Measurements from ENCODE around the gene OIP5.

OIP5 gene

GRCh38 chr15:41347236-41347635, 14.8 kb upstream of the OIP5 start:
- intact Hi-C loops (cut with DNase I; ENCODE audit: low total_unique reads): no loop called here
- Histone ChIP-seq H3K4me1 (no peaks in the 10 kb centered on the region), H3K9me3 (no peaks in the 10 kb centered on the region), H3K27ac (no peak overlapping the region), H3K27me3 (no peaks in the 10 kb centered on the region), H3K4me3 (no peak overlapping the region), H3K36me3 (no peaks in the 10 kb centered on the region)
- no peak for DNase-seq
- TF ChIP-seq, protein P1, sequence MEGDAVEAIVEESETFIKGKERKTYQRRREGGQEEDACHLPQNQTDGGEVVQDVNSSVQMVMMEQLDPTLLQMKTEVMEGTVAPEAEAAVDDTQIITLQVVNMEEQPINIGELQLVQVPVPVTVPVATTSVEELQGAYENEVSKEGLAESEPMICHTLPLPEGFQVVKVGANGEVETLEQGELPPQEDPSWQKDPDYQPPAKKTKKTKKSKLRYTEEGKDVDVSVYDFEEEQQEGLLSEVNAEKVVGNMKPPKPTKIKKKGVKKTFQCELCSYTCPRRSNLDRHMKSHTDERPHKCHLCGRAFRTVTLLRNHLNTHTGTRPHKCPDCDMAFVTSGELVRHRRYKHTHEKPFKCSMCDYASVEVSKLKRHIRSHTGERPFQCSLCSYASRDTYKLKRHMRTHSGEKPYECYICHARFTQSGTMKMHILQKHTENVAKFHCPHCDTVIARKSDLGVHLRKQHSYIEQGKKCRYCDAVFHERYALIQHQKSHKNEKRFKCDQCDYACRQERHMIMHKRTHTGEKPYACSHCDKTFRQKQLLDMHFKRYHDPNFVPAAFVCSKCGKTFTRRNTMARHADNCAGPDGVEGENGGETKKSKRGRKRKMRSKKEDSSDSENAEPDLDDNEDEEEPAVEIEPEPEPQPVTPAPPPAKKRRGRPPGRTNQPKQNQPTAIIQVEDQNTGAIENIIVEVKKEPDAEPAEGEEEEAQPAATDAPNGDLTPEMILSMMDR (IDR thresholded peaks at IDR 0.05): no peak

DNA sequence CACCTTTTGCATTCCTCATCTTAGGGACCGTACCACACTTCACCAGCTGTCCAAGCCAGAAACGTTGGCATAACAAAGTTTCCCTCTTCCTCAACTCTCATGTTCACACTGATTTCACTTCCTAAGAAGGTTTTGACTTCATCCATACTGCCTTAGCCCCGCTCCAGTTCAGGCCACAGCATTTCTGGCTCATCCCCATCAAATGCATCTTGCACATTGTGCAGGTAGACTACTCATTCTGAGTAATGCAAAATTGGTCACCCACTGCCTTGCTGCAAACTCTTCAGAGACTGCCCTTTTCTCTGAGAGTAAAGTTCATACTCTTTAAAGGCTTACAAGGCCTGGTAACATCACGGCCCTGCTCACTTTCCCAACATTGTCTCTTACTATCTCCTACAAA, 9.1 kb upstream of the OIP5 start:
- Histone ChIP-seq H3K36me3 (no peaks in the 10 kb centered on the region), H3K4me3 (no peak overlapping the region)

GRCh38 chr15:41340189-41340695, 7.9 kb upstream of the OIP5 start:
- no peaks in the 10 kb centered on the region for H3K27me3 ChIP-seq
- no peak for DNase-seq
- no peaks in the 10 kb centered on the region for H3K4me1 ChIP-seq
- H3K4me3 ChIP-seq: no peak overlapping the region
- TF ChIP-seq, protein P1 (IDR thresholded peaks at IDR 0.05): no peak
- intact Hi-C loops (cut with DNase I; ENCODE audit: low total_unique reads): no loop called here
- H3K27ac ChIP-seq: no peak overlapping the region
- H3K9me3 ChIP-seq: no peaks in the 10 kb centered on the region
- no peaks in the 10 kb centered on the region for H3K36me3 ChIP-seq

More for the DNA sequence above, 9.1 kb upstream of the OIP5 start:
- intact Hi-C loops (cut with DNase I; ENCODE audit: low total_unique reads): no loop called here
- H3K4me1 ChIP-seq: no peaks in the 10 kb centered on the region
- H3K27ac ChIP-seq: no peak overlapping the region
- TF ChIP-seq, protein P1 (IDR thresholded peaks at IDR 0.05): no peak
- no peaks in the 10 kb centered on the region for H3K27me3 ChIP-seq
- no peak for DNase-seq
- no peaks in the 10 kb centered on the region for H3K9me3 ChIP-seq

- H3K4me3 ChIP-seq: no peak overlapping the region
- H3K27ac ChIP-seq: no peak overlapping the region
- peaks cover 0 to 9% (median 7%) of the 10 kb centered on the region in 4 donors for H3K4me1 ChIP-seq
- intact Hi-C loops (cut with DNase I; ENCODE audit: low total_unique reads): no loop called here
- H3K36me3 ChIP-seq: no peaks in the 10 kb centered on the region
- H3K27me3 ChIP-seq: no peaks in the 10 kb centered on the region
- H3K9me3 ChIP-seq: no peaks in the 10 kb centered on the region
- DNase-seq: no peak
- TF ChIP-seq, protein P1 (IDR thresholded peaks at IDR 0.05): no peak
These were observed 5.5 kb upstream of the OIP5 start for GRCh38 chr15:41337631-41338522.

DNA sequence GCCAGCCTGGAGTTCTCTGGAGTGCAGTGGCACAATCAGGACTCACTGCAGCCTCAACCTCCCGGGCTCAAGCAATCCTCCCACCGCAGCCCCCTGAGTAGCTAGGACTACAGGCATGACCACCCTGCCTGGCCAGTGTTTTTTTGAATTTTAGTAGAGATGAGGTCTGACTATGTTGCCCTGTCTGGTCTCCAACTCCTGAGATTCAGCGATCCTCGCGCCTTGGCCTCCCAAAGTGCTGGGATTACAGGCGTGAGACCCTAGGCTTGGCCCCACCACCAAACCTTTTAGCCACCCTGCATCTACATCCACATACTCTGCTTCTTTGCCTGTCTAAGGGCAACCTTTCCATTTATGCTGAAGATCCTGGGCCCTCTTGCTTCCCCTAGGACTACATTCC, 4.7 kb upstream of the OIP5 start:
- H3K4me3 ChIP-seq: no peak overlapping the region
- intact Hi-C loops (cut with DNase I; ENCODE audit: low total_unique reads): no loop called here
- TF ChIP-seq, protein P1 (IDR thresholded peaks at IDR 0.05): no peak
- DNase-seq: no peak
- no peaks in the 10 kb centered on the region for H3K36me3 ChIP-seq
- peaks cover 0 to 10% (median 7%) of the 10 kb centered on the region in 4 donors for H3K4me1 ChIP-seq
- H3K9me3 ChIP-seq: no peaks in the 10 kb centered on the region
- no peak overlapping the region for H3K27ac ChIP-seq
- H3K27me3 ChIP-seq: no peaks in the 10 kb centered on the region

Measured in tibial artery (tissue), 4 donors.